ENCODE results near the gene CDK14.

Gene CDK14

GRCh38 chr7:90836937-90837336 lies 240.8 kb downstream of the CDK14 start:
- H3K4me3 Mint-ChIP-seq = no peak overlapping the region
- no peaks in the 10 kb centered on the region for H3K4me1 Mint-ChIP-seq
- no peaks in the 10 kb centered on the region for H3K36me3 Mint-ChIP-seq
- CTCF ChIA-PET = no interaction called here
- H3K27ac Mint-ChIP-seq = no peak overlapping the region
- H3K27me3 Mint-ChIP-seq = no peaks in the 10 kb centered on the region
- no peak for DNase-seq
- H3K9me3 Mint-ChIP-seq = peaks cover 11% of the 10 kb centered on the region

- no peak for DNase-seq
- Mint-ChIP-seq H3K4me1 (no peaks in the 10 kb centered on the region), H3K27ac (no peak overlapping the region), H3K36me3 (no peaks in the 10 kb centered on the region), H3K9me3 (peaks cover 11% of the 10 kb centered on the region), H3K27me3 (no peaks in the 10 kb centered on the region), H3K4me3 (no peak overlapping the region)
- CTCF ChIA-PET = no interaction called here
These were observed 242.7 kb downstream of the CDK14 start for GRCh38 chr7:90838799-90839198.

GRCh38 chr7:90839316-90839715 lies 243.2 kb downstream of the CDK14 start:
- Mint-ChIP-seq H3K9me3 (peaks cover 11% of the 10 kb centered on the region), H3K4me3 (no peak overlapping the region), H3K4me1 (no peaks in the 10 kb centered on the region), H3K27ac (no peak overlapping the region), H3K27me3 (no peaks in the 10 kb centered on the region), H3K36me3 (no peaks in the 10 kb centered on the region)
- DNase-seq = no peak
- CTCF ChIA-PET = no interaction called here

- no peaks in the 10 kb centered on the region for H3K4me1 Mint-ChIP-seq
- no peak for DNase-seq
- CTCF ChIA-PET = no interaction called here
- H3K36me3 Mint-ChIP-seq = no peaks in the 10 kb centered on the region
- peaks cover 11% of the 10 kb centered on the region for H3K9me3 Mint-ChIP-seq
- H3K27ac Mint-ChIP-seq = no peak overlapping the region
- H3K4me3 Mint-ChIP-seq = no peak overlapping the region
- H3K27me3 Mint-ChIP-seq = no peaks in the 10 kb centered on the region
These were observed 243.7 kb downstream of the CDK14 start for GRCh38 chr7:90839727-90840291.

DNA sequence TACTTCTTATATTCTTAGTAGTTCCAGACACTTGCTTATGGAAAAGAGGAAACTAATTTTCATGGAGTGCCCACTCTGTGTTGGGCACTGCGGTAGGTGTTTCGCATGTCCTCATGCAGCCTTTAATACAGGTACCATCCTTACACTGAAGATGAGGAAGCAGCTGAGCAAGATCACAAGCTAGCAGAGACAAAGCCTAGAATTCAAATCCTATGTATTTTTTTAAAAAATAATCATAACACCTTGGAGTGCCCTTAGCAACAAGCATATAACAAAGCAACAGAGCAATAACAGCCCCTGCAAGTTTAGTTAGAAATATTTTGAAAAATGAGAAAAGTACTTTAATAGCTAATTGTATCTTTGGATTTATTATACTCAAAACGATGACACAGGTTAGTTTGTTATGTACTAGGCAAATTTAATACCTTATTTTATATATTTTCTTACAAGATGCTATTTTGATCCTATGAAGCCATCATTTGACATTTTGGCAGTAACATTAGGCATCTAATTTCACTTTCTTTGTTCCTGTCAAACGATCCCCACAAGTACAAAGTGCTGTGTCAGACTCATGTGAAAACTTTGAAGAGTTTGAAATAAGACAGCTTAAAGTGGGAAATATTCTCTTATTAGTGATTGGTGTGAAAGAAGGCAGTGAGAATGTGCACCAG lies 245.8 kb downstream of the CDK14 start:
- Mint-ChIP-seq H3K4me3 (no peak overlapping the region), H3K9me3 (peaks cover 11% of the 10 kb centered on the region), H3K27me3 (no peaks in the 10 kb centered on the region), H3K36me3 (no peaks in the 10 kb centered on the region), H3K27ac (no peak overlapping the region), H3K4me1 (no peaks in the 10 kb centered on the region)
- DNase-seq = no peak
- CTCF ChIA-PET = no interaction called here

DNA sequence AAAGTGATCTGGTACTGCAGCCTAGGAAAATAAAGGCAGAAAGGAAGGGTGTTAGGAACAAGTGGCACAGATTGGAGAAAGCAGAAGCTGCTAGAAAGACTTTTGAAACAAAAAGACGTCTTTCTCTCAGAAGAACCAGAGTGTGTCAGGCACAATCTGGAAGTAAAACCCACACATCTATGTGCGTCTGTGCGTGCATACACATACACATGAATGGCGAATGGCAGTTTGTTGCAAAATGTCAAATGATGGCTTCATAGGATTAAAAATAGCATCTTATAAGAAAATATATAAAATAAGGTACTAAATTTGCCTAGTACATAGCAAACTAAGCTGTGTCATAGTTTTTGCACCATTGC lies 246.3 kb downstream of the CDK14 start:
- peaks cover 11% of the 10 kb centered on the region for H3K9me3 Mint-ChIP-seq
- H3K4me3 Mint-ChIP-seq = no peak overlapping the region
- H3K27me3 Mint-ChIP-seq = no peaks in the 10 kb centered on the region
- no peak for DNase-seq
- no peaks in the 10 kb centered on the region for H3K4me1 Mint-ChIP-seq
- H3K27ac Mint-ChIP-seq = no peak overlapping the region
- H3K36me3 Mint-ChIP-seq = no peaks in the 10 kb centered on the region
- CTCF ChIA-PET = no interaction called here

DNA sequence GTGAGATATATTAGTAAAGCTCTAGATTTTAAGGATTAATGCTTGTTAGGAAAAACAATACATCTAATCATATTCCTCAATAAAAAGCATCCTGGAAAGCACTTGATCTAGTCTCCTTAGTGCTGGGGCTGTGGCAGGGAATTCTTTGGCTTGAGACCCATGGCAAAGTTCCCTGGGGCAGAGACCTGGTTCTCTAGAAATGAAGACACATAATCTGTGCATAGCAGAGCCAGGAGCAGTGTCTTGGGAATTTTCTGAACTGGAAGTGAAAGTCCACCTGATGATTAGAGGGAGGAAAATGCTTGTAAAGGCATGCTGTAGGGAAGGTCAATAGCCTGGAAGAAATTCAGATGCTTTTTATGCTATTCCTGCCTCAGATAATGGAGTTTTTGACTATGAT lies 247.4 kb downstream of the CDK14 start:
- Mint-ChIP-seq H3K4me3 (no peak overlapping the region), H3K9me3 (peaks cover 8% of the 10 kb centered on the region), H3K27ac (no peak overlapping the region), H3K4me1 (no peaks in the 10 kb centered on the region), H3K27me3 (no peaks in the 10 kb centered on the region), H3K36me3 (no peaks in the 10 kb centered on the region)
- no peak for DNase-seq
- CTCF ChIA-PET = no interaction called here

DNA sequence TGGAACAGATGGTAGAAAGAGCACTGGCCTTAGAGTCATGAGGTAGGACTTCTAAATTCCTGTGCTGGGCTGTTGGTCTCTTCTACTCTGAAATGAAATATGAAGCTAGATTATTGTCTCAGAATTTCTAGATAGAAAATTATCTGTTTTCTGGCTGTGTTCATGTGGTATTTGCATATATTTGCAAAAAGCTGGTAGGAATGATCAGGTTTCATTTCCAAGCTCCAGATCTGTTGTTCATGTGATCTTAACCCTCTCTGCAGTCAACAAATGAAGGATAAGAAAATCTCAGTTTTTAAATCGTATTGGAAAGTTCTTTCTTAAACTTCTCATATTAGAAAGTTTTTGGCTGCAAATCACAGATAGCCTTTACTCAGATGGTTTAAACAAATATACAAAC lies 248.3 kb downstream of the CDK14 start:
- CTCF ChIA-PET = no interaction called here
- DNase-seq = no peak
- H3K9me3 Mint-ChIP-seq = no peaks in the 10 kb centered on the region
- H3K27me3 Mint-ChIP-seq = no peaks in the 10 kb centered on the region
- no peak overlapping the region for H3K27ac Mint-ChIP-seq
- no peak overlapping the region for H3K4me3 Mint-ChIP-seq
- no peaks in the 10 kb centered on the region for H3K4me1 Mint-ChIP-seq
- H3K36me3 Mint-ChIP-seq = no peaks in the 10 kb centered on the region

GRCh38 chr7:90846192-90846591 lies 250.1 kb downstream of the CDK14 start:
- Mint-ChIP-seq H3K9me3 (no peaks in the 10 kb centered on the region), H3K27ac (no peak overlapping the region), H3K4me1 (no peaks in the 10 kb centered on the region), H3K4me3 (no peak overlapping the region), H3K36me3 (no peaks in the 10 kb centered on the region), H3K27me3 (no peaks in the 10 kb centered on the region)
- CTCF ChIA-PET = no interaction called here
- DNase-seq = no peak

- no peak for DNase-seq
- CTCF ChIA-PET = no interaction called here
- Mint-ChIP-seq H3K36me3 (no peaks in the 10 kb centered on the region), H3K27ac (no peak overlapping the region), H3K4me3 (no peak overlapping the region), H3K9me3 (no peaks in the 10 kb centered on the region), H3K4me1 (no peaks in the 10 kb centered on the region), H3K27me3 (no peaks in the 10 kb centered on the region)
These were observed 253.9 kb downstream of the CDK14 start for GRCh38 chr7:90850066-90850465.

DNA sequence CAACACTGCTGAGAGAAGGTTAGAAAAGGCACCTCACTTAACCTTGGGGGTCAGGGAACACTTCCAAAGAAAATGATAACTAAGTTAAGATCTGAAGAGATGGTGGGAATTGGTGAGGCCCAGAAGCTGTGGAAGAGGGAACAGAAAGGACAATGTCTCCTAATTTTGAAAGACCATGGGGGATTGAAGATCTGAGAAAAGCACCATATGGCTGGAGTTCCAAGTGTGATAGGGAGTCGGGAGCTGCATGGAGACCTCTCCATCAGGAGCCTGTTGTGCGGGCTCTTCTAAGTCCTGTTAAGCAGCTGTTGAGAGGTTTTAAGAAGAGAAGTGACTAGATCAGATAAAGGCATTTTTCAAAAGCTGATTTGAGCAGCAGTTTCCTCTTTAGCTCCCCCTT lies 254.3 kb downstream of the CDK14 start:
- no peaks in the 10 kb centered on the region for H3K27me3 Mint-ChIP-seq
- DNase-seq = no peak
- no peak overlapping the region for H3K4me3 Mint-ChIP-seq
- H3K4me1 Mint-ChIP-seq = no peaks in the 10 kb centered on the region
- no peaks in the 10 kb centered on the region for H3K9me3 Mint-ChIP-seq
- no peaks in the 10 kb centered on the region for H3K36me3 Mint-ChIP-seq
- CTCF ChIA-PET = no interaction called here
- no peak overlapping the region for H3K27ac Mint-ChIP-seq

DNA sequence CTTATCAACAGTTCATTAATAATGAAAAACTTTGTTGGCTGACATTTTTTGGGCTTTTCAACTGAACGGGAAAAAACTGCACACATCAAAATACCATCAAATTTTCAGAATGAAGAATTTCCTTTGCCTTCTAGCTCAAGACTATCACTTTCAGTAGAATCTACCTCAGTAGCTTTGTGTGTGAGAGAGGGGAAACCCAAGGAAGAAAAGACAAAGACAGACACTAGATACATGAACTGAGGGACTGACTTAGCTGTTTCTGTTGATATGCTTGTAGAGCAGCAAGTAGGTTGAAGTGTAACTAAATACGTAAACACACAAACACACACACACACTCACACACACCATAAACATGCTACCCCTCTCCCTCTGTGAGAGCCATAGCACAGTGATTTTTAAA lies 257.1 kb downstream of the CDK14 start:
- Mint-ChIP-seq H3K4me3 (no peak overlapping the region), H3K9me3 (no peaks in the 10 kb centered on the region), H3K27me3 (no peaks in the 10 kb centered on the region), H3K36me3 (no peaks in the 10 kb centered on the region), H3K4me1 (no peaks in the 10 kb centered on the region), H3K27ac (no peak overlapping the region)
- CTCF ChIA-PET = no interaction called here
- DNase-seq = no peak

GRCh38 chr7:90856351-90857070 lies 260.4 kb downstream of the CDK14 start:
- Mint-ChIP-seq H3K27ac (no peak overlapping the region), H3K4me1 (no peaks in the 10 kb centered on the region), H3K36me3 (no peaks in the 10 kb centered on the region), H3K4me3 (no peak overlapping the region), H3K9me3 (no peaks in the 10 kb centered on the region), H3K27me3 (no peaks in the 10 kb centered on the region)
- DNase-seq = no peak
- CTCF ChIA-PET = interaction anchor here (1.1 kb wide), 1 partner anchor 110 kb away, joined by 3 read pairs; no protein-coding TSS in a partner anchor

DNA sequence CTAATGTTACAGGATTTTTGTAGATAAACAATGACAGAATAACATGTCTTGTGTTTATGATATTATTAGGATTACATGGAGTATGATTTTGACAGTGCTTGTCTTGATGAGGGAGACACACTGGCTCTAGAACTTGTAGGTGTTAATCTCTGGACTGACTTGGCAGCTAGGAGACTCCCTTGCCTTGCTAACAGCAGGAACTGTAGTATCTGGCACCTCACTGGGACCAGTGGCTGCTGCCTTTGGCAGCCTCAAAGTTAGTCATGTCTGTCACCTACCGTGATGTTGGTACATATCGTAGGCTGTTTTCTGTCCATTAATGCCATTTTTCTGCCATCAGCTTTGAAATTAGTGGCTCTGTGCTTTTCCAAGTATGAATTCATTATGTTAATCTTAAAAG lies 261.5 kb downstream of the CDK14 start:
- no peaks in the 10 kb centered on the region for H3K4me1 Mint-ChIP-seq
- no peak overlapping the region for H3K4me3 Mint-ChIP-seq
- no peak for DNase-seq
- no peaks in the 10 kb centered on the region for H3K36me3 Mint-ChIP-seq
- no peaks in the 10 kb centered on the region for H3K27me3 Mint-ChIP-seq
- H3K9me3 Mint-ChIP-seq = no peaks in the 10 kb centered on the region
- no peak overlapping the region for H3K27ac Mint-ChIP-seq
- CTCF ChIA-PET = no interaction called here

GRCh38 chr7:90858546-90858945 lies 262.4 kb downstream of the CDK14 start:
- CTCF ChIA-PET = no interaction called here
- Mint-ChIP-seq H3K27me3 (no peaks in the 10 kb centered on the region), H3K4me1 (no peaks in the 10 kb centered on the region), H3K9me3 (no peaks in the 10 kb centered on the region), H3K36me3 (no peaks in the 10 kb centered on the region), H3K4me3 (no peak overlapping the region), H3K27ac (no peak overlapping the region)
- no peak for DNase-seq
